A549 (cell line): Measurements from ENCODE around the gene BAHCC1. TPM values are rescaled to one million over a fixed set of nuclear protein-coding genes. Genes with fewer than 3 reads are reported as not detected.
A peak's percentile ranks its signal among the peaks of the same experiment; 100 is the strongest.

Source experiments
- ATAC-seq, 2 experiments: fragments of 200-7000 bp in 1 of 2; fragments of >200 bp in 1 of 2; cut with Nextera tagmentation in 1 of 2; cut with Tn5 transposase in 1 of 2; 3 replicates each; pipeline versions ENCODE4 v1.8.0 to v1.9.1; 2018 to 2020; ENCODE audit warnings: mild to moderate bottlenecking in 1 of 2, moderate library complexity in 1 of 2
- CTCF ChIA-PET: fragments of 300-600 bp; sonication (Branson Sonifier 250); formaldehyde crosslinking; extraction: SDS; loops from one replicate; lab custom pipeline; 2021; ENCODE audit warnings: antibody characterized with exemption, inconsistent platforms; lab: Yijun Ruan, JAX
- POLR2A ChIA-PET: fragments of 350-600 bp; formaldehyde crosslinking; extraction: SDS; loops from one replicate; lab custom pipeline; 2021; ENCODE audit warnings: antibody characterized with exemption, inconsistent platforms; lab: Yijun Ruan, JAX
- DNase-seq, 2 experiments: peaks; one replicate each; pipeline versions ENCODE4 v3.0.0 to v3.0.0-alpha.2; 2011 to 2016; ENCODE audit warnings: low read depth in 1 of 2, low spot score in 1 of 2
- FAIRE-seq: peaks from 2 replicates; lab custom pipeline; 2011; peaks lifted over from hg19 to GRCh38; lab: Jason Lieb, UNC
- H3K27ac ChIP-seq, 2 experiments: fragments of >200 bp; sonication (Bioruptor Twin); formaldehyde crosslinking; 3 replicates each; pipeline ENCODE4 v1.5.1; 2016 to 2017
- H3K4me1 ChIP-seq: fragments of >200 bp; sonication (Bioruptor Twin); formaldehyde crosslinking; 3 replicates; pipeline ENCODE4 v1.6.1; 2016
- H3K4me2 ChIP-seq: fragments of >200 bp; sonication (Bioruptor Twin); formaldehyde crosslinking; 3 replicates; pipeline ENCODE4 v1.6.1; 2016
- H3K4me3 ChIP-seq: fragments of >200 bp; sonication (Bioruptor Twin); formaldehyde crosslinking; 3 replicates; pipeline ENCODE4 v1.5.1; 2016
- H3K9me3 ChIP-seq: fragments of >200 bp; sonication (Bioruptor Twin); formaldehyde crosslinking; 3 replicates; pipeline ENCODE4 v1.6.1; 2016
- EP300 ChIP-seq, 2 experiments: fragments of >200 bp; sonication (Bioruptor Twin); formaldehyde crosslinking; IDR thresholded peaks; 2 replicates in 1 of 2; 3 replicates in 1 of 2; pipeline ENCODE4 v1.6.1; 2016 to 2017
- ESRRA ChIP-seq: fragments of 150-350 bp; IDR thresholded peaks from 2 replicates; pipeline ENCODE4 v1.6.1; 2014; ENCODE audit warnings: mild to moderate bottlenecking, low read length, borderline replicate concordance
- FOSB ChIP-seq: fragments of 250-450 bp; sonication (Bioruptor Pico); IDR thresholded peaks from 2 replicates; pipeline ENCODE4 v1.5.0; 2020; ENCODE audit warnings: mild to moderate bottlenecking, moderate library complexity
- GATA3 ChIP-seq: IDR thresholded peaks from 2 replicates; pipeline ENCODE4 v1.6.1; 2012; ENCODE audit warnings: borderline replicate concordance
- HEYL ChIP-seq: fragments of 250-450 bp; sonication (Bioruptor Pico); IDR thresholded peaks from 2 replicates; pipeline ENCODE4 v1.8.0; 2021; ENCODE audit warnings: mild to moderate bottlenecking, moderate library complexity
- HOXB13 ChIP-seq: fragments of 250-450 bp; sonication (Bioruptor Pico); IDR thresholded peaks from 2 replicates; pipeline ENCODE4 v1.5.0; 2020; ENCODE audit warnings: low read depth, mild to moderate bottlenecking, moderate library complexity
- JUN ChIP-seq, 2 experiments: fragments of >200 bp; sonication (Bioruptor Twin); formaldehyde crosslinking; IDR thresholded peaks; 2 replicates in 1 of 2; 3 replicates in 1 of 2; pipeline ENCODE4 v1.6.1; 2016 to 2017
- JUNB ChIP-seq: fragments of >200 bp; sonication (Bioruptor Twin); formaldehyde crosslinking; IDR thresholded peaks from 2 replicates; pipeline ENCODE4 v1.6.1; 2016
- KDM1A ChIP-seq: fragments of 200-600 bp; sonication (generic); IDR thresholded peaks from 2 replicates; pipeline ENCODE4 v1.6.1; 2016; ENCODE audit warnings: low read depth, mild to moderate bottlenecking
- KDM5A ChIP-seq: fragments of 200-600 bp; sonication (generic); IDR thresholded peaks from 2 replicates; pipeline ENCODE4 v1.6.1; 2016; ENCODE audit warnings: antibody characterized with exemption, mild to moderate bottlenecking
- MAFK ChIP-seq: fragments of 450-650 bp; IDR thresholded peaks from 2 replicates; pipeline ENCODE4 v1.6.1; 2014; ENCODE audit not compliant: partially characterized antibody
- MAZ ChIP-seq: fragments of 150-350 bp; IDR thresholded peaks from 2 replicates; pipeline ENCODE4 v1.6.1; 2014; ENCODE audit warnings: antibody characterized with exemption, low read depth, low read length, borderline replicate concordance
- NPAS2 ChIP-seq: fragments of 250-450 bp; sonication (Bioruptor Pico); IDR thresholded peaks from 2 replicates; pipeline ENCODE4 v1.8.0; 2022; ENCODE audit warnings: mild to moderate bottlenecking, moderate library complexity, borderline replicate concordance
- NR3C1 ChIP-seq: fragments of >200 bp; sonication (Bioruptor Twin); formaldehyde crosslinking; IDR thresholded peaks from 3 replicates; pipeline ENCODE4 v1.6.1; 2017
- PHF8 ChIP-seq: fragments of 200-600 bp; sonication (generic); IDR thresholded peaks from 2 replicates; pipeline ENCODE4 v1.6.1; 2016; ENCODE audit warnings: low read depth, mild to moderate bottlenecking, antibody characterized with exemption, moderate library complexity, borderline replicate concordance
- POLR2A ChIP-seq: IDR thresholded peaks from 2 replicates; pipeline ENCODE4 v1.6.1; 2012; ENCODE audit warnings: mild to moderate bottlenecking, low read length
- RAD21 ChIP-seq, 2 experiments: fragments of >200 bp in 1 of 2; sonication (Bioruptor Twin) in 1 of 2; formaldehyde crosslinking in 1 of 2; IDR thresholded peaks in 1 of 2; conservative IDR thresholded peaks in 1 of 2; 2 replicates in 1 of 2; 3 replicates in 1 of 2; pipeline ENCODE4 v1.6.1; 2012 to 2018; ENCODE audit warnings: inconsistent platforms in 1 of 2
- RARB ChIP-seq: fragments of 250-450 bp; sonication (Bioruptor Pico); IDR thresholded peaks from 2 replicates; pipeline ENCODE4 v1.8.0; 2021; ENCODE audit warnings: mild to moderate bottlenecking, moderate library complexity
- REST ChIP-seq: fragments of 200-600 bp; sonication (generic); IDR thresholded peaks from 2 replicates; pipeline ENCODE4 v1.6.1; 2016; ENCODE audit warnings: antibody characterized with exemption, mild to moderate bottlenecking, moderate library complexity
- RFX5 ChIP-seq: fragments of 450-650 bp; IDR thresholded peaks from 2 replicates; pipeline ENCODE4 v1.7.1; 2014; ENCODE audit warnings: antibody characterized with exemption, mild to moderate bottlenecking, moderate library complexity
- SREBF2 ChIP-seq: fragments of 450-650 bp; IDR thresholded peaks from 2 replicates; pipeline ENCODE4 v1.6.1; 2014; ENCODE audit warnings: mild to moderate bottlenecking, moderate library complexity
- TFCP2L1 ChIP-seq: fragments of 250-450 bp; sonication (Bioruptor Pico); IDR thresholded peaks from 2 replicates; pipeline ENCODE4 v1.5.0; 2021; ENCODE audit warnings: mild to moderate bottlenecking
- USF2 ChIP-seq: fragments of 450-650 bp; IDR thresholded peaks from 2 replicates; pipeline ENCODE4 v1.6.1; 2014; ENCODE audit warnings: antibody characterized with exemption
- ZC3H11A ChIP-seq: fragments of 450-650 bp; IDR thresholded peaks from 2 replicates; pipeline ENCODE4 v1.6.1; 2014; ENCODE audit warnings: antibody characterized with exemption, mild to moderate bottlenecking
- ZFP36 ChIP-seq: fragments of 450-650 bp; IDR thresholded peaks from 2 replicates; pipeline ENCODE4 v1.6.1; 2014; ENCODE audit warnings: borderline replicate concordance; ENCODE audit not compliant: partially characterized antibody
- ZSCAN20 ChIP-seq: fragments of 250-450 bp; sonication (Bioruptor Pico); IDR thresholded peaks from 2 replicates; pipeline ENCODE4 v1.8.0; 2022; ENCODE audit warnings: mild to moderate bottlenecking, moderate library complexity
- WGBS: methylation state at CpG from one replicate; pipeline ENCODE4 v1.1.6; 2017; ENCODE audit errors: missing lambda C conversion rate; 5-methylcytosine and 5-hydroxymethylcytosine counted together
- polyA plus RNA-seq, 4 experiments: library from polyadenylated mRNA; depleted of rRNA in 3 of 4; stranded (reverse); fragments of >200 nt; fragmentation: RNase III in 1 of 4; extraction: RNeasy Plus Mini Kit Qiagen cat#74134 plus additional on column Dnase treatment in 1 of 4; gene quantifications; 2 replicates in 3 of 4; 3 replicates in 1 of 4; pipeline ENCODE4 v1.2.3, GENCODE V29; 2011 to 2017
- TF ChIP-seq, protein P1 (sequence below): IDR thresholded peaks from 2 replicates; pipeline ENCODE4 v1.6.1; 2012
- TF ChIP-seq, protein P2 (sequence below): fragments of 250-450 bp; sonication (Bioruptor Pico); IDR thresholded peaks from 2 replicates; pipeline ENCODE4 v1.5.0; 2021; ENCODE audit warnings: mild to moderate bottlenecking, moderate library complexity, borderline replicate concordance
- TF ChIP-seq, protein P3 (sequence below): fragments of 250-450 bp; sonication (Bioruptor Pico); IDR thresholded peaks from 2 replicates; pipeline ENCODE4 v1.5.0; 2020; ENCODE audit warnings: low read depth, mild to moderate bottlenecking, moderate library complexity
- TF ChIP-seq, protein P4 (sequence below): fragments of >200 bp; sonication (Bioruptor Twin); formaldehyde crosslinking; IDR thresholded peaks from 3 replicates; pipeline ENCODE4 v1.6.1; 2016

BAHCC1 gene
- polyA plus RNA-seq, 2 of the 4 experiments (the other 2 are of a cell fraction), result 2.6 to 5.8 TPM

GRCh38 chr17:81487089-81487486 is 91.8 kb downstream of the BAHCC1 start (continued):
- TF ChIP-seq GATA3, result no peak

DNA sequence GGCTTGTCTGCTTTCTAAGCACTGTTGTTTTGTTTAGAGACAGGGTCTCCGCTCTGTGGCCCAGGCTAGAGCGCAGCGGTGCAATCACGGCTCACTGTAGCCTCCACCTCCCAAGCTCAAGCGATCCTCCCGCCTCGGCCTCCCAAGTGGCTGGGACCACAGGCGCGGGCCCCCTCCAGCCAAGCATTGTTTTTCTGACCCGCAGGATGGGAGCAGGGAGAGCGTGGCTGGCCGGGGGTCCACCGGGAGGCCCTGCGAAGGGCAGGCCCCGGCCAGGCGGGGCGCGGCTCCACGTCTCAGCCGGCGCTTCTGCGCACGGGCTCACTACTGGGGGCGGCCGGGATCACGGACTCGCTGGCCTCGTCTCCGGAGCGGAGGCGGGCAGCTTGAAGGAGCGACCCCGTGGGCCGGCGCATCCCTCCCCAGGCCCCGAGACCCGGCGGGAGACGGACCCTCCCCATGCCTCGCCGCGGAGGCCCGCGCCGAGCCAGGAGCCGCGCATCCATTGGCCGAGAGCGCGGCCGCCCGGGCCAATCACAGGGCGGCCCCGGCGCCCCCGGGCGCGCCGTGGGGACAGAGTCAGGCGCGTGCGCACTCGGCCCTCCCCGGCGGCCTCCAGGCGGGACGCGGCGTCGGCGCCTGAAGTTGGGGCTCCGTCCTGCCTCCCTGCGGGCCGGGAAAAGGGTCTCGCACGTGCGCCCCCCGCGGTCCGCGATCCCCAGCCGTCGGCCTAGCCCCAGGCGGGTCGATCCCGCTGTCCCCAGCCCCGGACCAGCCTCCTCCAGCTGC is 92.4 kb downstream of the BAHCC1 start:
- CTCF ChIA-PET, result interaction anchor here (1.1 to 5.6 kb wide), 12 partner anchors 11 to 235 kb away, joined by 3 to 60 read pairs (median 5); partner anchors contain the start of gene SLC38A10
- H3K4me3 ChIP-seq, result peak overlapping the region; percentile 77
- H3K27ac ChIP-seq, result peak overlapping the region; percentile 97 to 98
- DNase-seq (peak; percentile 75 to 98), FAIRE-seq (no peak), ATAC-seq (peak; percentile 62 to 79)
- 44% methylated on average over 13 of the region's 87 CpGs for WGBS
- POLR2A ChIA-PET, result interaction anchor here (1.5 to 2.3 kb wide), 3 partner anchors 13 to 27 kb away, joined by 3 to 16 read pairs (median 6); no protein-coding TSS in a partner anchor
- no peaks in the 10 kb centered on the region for H3K9me3 ChIP-seq
- H3K4me1 ChIP-seq, result peaks cover 43% of the 10 kb centered on the region
- H3K4me2 ChIP-seq, result peak overlapping the region; percentile 97
- no peak for TF ChIP-seq MAFK
- no peak for TF ChIP-seq SREBF2
- no peak for TF ChIP-seq REST
- TF ChIP-seq RARB (CRISPR knock-in tag), result no peak
- no peak for TF ChIP-seq NPAS2 (CRISPR knock-in tag)
- peak; percentile 69; the same call in 1 of the 2 replicates for TF ChIP-seq PHF8
- TF ChIP-seq, protein P1, sequence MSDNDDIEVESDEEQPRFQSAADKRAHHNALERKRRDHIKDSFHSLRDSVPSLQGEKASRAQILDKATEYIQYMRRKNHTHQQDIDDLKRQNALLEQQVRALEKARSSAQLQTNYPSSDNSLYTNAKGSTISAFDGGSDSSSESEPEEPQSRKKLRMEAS, result peak; percentile 93
- TF ChIP-seq HOXB13 (CRISPR knock-in tag), result peak; percentile 87; the same call in 1 of the 2 replicates
- no peak for TF ChIP-seq ZFP36
- no peak for TF ChIP-seq ESRRA
- TF ChIP-seq JUNB, result no peak
- TF ChIP-seq, protein P2, sequence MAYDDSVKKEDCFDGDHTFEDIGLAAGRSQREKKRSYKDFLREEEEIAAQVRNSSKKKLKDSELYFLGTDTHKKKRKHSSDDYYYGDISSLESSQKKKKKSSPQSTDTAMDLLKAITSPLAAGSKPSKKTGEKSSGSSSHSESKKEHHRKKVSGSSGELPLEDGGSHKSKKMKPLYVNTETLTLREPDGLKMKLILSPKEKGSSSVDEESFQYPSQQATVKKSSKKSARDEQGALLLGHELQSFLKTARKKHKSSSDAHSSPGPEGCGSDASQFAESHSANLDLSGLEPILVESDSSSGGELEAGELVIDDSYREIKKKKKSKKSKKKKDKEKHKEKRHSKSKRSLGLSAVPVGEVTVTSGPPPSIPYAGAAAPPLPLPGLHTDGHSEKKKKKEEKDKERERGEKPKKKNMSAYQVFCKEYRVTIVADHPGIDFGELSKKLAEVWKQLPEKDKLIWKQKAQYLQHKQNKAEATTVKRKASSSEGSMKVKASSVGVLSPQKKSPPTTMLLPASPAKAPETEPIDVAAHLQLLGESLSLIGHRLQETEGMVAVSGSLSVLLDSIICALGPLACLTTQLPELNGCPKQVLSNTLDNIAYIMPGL (CRISPR knock-in tag), result peak; percentile 27; the same call in 1 of the 2 replicates
- TF ChIP-seq POLR2A, result peak; percentile 94
- peak; percentile 57; the same call in 1 of the 2 replicates for TF ChIP-seq RFX5
- no peak for TF ChIP-seq MAZ
- TF ChIP-seq ZSCAN20 (CRISPR knock-in tag), result no peak
- TF ChIP-seq FOSB (CRISPR knock-in tag), result no peak
- TF ChIP-seq HEYL (CRISPR knock-in tag), result 0 out of 2 replicates have a peak, but pooled peaks have one; percentile 39
- no peak for TF ChIP-seq USF2
- TF ChIP-seq EP300 (IDR thresholded peaks at IDR 0.05), result no peak
- TF ChIP-seq TFCP2L1, result peak; percentile 83; the same call in 1 of the 2 replicates
- TF ChIP-seq, protein P3, sequence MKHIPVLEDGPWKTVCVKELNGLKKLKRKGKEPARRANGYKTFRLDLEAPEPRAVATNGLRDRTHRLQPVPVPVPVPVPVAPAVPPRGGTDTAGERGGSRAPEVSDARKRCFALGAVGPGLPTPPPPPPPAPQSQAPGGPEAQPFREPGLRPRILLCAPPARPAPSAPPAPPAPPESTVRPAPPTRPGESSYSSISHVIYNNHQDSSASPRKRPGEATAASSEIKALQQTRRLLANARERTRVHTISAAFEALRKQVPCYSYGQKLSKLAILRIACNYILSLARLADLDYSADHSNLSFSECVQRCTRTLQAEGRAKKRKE, result peak; percentile 79; the same call in 1 of the 2 replicates
- TF ChIP-seq RAD21 (conservative IDR thresholded peaks at IDR 0.05 in 1 of 2, IDR thresholded peaks at IDR 0.05 in 1 of 2), result no peak
- peak; percentile 69 to 86; a peak in 4 of 5 replicates for TF ChIP-seq JUN (IDR thresholded peaks at IDR 0.05)
- TF ChIP-seq NR3C1, result no peak
- no peak for TF ChIP-seq KDM5A
- no peak for TF ChIP-seq ZC3H11A
- no peak; the same call in 1 of the 2 replicates for TF ChIP-seq KDM1A
- TF ChIP-seq, protein P4, sequence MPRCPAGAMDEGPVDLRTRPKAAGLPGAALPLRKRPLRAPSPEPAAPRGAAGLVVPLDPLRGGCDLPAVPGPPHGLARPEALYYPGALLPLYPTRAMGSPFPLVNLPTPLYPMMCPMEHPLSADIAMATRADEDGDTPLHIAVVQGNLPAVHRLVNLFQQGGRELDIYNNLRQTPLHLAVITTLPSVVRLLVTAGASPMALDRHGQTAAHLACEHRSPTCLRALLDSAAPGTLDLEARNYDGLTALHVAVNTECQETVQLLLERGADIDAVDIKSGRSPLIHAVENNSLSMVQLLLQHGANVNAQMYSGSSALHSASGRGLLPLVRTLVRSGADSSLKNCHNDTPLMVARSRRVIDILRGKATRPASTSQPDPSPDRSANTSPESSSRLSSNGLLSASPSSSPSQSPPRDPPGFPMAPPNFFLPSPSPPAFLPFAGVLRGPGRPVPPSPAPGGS, result peak; percentile 85; the same call in 2 of the 3 replicates
